ENCODE measurements around the gene LNPK.
"Not testable (repeated sequence)": the region's sequence is repeated elsewhere in the genome, so short reads cannot be mapped to it uniquely, and the experiment has no call there.

Gene LNPK

GRCh38 chr2:175966839-175967238, 35.2 kb downstream of the LNPK start:
- DNase-seq (ENCODE audit: low read depth): no peak

- no peak for DNase-seq (ENCODE audit: low read depth)
Observed at GRCh38 chr2:175965773-175966172, 36.3 kb downstream of the LNPK start.

GRCh38 chr2:175964195-175964594, 37.9 kb downstream of the LNPK start:
- no peak for DNase-seq (ENCODE audit: low read depth)

DNA sequence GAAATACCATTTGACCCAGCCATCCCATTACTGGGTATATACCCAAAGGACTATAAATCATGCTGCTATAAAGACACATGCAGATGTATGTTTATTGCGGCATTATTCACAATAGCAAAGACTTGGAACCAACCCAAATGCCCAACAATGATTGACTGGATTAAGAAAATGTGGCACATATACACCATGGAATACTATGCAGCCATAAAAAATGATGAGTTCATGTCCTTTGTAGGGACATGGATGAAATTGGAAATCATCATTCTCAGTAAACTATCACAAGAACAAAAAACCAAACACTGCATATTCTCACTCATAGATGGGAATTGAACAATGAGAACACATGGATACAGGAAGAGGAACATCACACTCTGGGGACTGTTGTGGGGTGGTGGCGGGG, 38.9 kb downstream of the LNPK start:
- not testable (repeated sequence) for DNase-seq (ENCODE audit: low read depth)

- no peak for DNase-seq (ENCODE audit: low read depth)
Observed at GRCh38 chr2:175957845-175958244, 44.2 kb downstream of the LNPK start.

DNA sequence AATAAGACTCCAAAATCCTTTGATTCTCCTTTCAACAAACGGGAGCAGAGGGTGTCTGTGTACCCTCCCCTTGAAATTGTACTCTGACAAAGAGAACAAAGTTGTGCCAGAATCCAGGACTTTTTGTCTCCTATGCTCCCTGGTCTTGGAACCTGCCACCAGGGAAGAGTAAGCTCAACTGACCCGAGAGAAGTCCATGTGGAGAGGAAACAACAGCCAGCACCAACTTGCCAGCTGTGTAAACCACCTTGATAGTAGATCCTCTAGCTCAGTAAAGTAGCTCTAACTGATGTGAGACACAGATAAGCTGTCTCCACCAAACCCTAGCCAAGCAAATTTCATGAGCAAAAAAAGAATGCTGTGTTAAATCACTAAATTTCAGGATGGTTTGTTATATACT, 46.9 kb downstream of the LNPK start:
- DNase-seq (ENCODE audit: low read depth): no peak

- no peak for DNase-seq (ENCODE audit: low read depth)
Observed at GRCh38 chr2:175950512-175950911, 51.6 kb downstream of the LNPK start.

- no peak for DNase-seq (ENCODE audit: low read depth)
Observed at GRCh38 chr2:175948191-175948590, 53.9 kb downstream of the LNPK start.

DNA sequence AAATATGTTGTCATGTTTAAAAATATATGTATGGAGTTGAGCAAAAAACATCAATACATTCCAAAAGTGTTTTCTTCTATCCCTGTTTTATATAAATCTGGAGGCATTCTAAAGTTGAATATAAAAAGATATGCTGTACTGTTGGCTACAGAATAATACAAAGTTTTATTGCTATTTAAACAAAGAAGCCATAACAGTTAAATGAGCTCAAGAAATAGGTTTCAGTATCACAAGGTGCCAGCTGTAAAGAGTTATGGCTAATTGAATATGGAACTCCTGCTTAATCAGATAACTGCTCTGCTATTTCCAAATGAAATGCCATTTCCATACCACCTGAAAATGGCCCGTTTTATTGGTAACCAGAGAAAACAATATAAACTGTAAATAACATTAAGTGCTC, 55.0 kb downstream of the LNPK start:
- DNase-seq (ENCODE audit: low read depth): no peak

GRCh38 chr2:175941699-175942098, 60.4 kb downstream of the LNPK start:
- DNase-seq (ENCODE audit: low read depth): no peak

DNA sequence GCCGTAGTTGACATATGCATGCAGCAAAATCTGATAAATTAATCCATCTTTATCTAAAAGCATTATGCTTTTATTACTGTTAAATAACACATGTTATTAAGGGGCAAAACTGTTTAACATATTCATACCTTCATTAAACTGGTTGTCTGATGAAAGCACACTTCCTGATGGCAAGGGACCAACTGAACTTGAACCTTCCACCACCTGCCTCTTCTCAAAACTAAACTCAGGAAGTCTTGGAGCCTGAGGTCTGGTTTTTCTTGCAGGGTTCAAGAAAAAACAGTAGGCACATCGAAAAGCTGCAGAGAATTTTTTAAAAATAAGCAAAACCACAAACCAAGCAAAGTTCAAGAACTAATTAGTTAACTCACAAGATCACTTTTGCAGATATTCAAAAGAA, 64.9 kb downstream of the LNPK start:
- no peak for DNase-seq (ENCODE audit: low read depth)

DNA sequence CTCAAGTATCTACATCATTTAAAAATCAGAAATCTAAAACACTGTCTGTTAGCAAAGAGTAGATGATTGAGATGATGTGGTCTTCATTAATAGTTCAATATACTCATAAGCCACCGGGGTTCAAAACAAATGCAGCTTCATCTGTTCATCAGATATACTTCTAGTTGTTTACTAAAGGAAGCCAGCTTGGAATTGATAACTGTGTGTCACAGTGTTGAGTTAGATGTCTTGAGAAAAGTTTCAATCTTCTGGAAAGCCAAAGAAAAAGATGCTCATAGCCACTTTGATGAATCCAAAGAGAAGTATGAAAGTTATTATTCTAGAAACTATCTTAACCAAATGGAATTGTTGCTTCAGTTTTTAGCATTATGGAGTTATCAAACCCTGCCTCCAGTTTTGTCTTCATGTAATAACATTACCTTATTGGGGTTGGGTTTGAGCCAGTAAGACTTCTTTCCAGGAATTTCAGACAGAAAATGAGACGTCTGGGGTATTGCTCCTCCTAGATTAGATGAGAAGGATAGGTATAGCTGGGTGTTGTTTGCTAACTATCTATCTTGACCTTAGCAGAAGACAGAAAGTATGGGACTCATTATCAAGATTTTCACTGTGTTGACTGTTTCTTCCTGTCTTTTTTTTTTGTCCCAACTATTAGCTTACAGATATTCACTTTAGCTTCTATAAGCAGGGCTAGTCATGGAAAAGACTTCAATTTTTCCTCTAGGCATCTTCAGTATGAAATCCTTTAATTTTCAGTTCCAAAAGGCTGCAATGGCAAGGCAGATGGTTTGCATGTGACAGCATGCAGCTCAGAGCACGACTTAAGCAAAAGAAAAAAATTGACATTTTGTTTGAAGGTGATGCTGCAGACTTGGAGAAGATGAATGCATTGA, 66.5 kb downstream of the LNPK start:
- no peak for DNase-seq (ENCODE audit: low read depth)

DNA sequence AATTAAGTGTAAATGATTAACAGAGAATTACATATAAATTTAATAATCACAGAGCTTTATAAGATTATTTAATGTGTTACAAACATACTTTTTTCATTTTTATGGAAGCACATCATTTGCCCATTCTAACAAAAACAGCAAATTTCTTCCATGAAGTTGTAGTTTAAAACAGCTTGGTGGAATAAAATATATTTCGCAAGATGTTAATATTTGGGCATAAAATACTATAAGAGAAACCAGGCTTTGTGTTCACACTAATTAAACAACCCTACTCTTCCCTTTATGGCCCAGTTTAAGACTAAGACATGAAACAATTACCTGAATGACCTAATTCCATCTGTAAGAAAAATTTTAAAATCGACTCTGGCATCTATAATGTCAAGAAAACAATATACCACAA, 69.4 kb downstream of the LNPK start:
- no peak for DNase-seq (ENCODE audit: low read depth)

- no peak for DNase-seq (ENCODE audit: low read depth)
Observed at GRCh38 chr2:175931805-175932204, 70.3 kb downstream of the LNPK start.

DNA sequence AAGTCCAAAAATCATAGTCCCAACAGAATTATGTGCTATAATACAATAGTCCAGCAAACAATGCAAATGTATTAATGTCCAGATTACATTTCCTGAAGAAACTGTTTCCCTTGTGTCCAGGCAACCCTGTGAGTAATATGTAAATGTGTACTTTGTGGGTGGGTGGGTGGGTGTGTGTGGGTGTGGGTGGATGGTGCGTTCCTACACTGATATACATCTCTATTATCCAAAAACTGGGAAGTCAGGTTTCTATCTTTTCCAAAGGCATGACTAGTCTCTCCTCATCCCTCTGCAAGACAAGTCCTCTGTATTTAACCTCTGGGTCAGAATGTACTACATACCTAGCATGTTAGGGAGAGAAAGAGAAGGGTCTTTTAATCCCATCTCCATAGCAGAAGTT, 71.6 kb downstream of the LNPK start:
- DNase-seq (ENCODE audit: low read depth): no peak

DNA sequence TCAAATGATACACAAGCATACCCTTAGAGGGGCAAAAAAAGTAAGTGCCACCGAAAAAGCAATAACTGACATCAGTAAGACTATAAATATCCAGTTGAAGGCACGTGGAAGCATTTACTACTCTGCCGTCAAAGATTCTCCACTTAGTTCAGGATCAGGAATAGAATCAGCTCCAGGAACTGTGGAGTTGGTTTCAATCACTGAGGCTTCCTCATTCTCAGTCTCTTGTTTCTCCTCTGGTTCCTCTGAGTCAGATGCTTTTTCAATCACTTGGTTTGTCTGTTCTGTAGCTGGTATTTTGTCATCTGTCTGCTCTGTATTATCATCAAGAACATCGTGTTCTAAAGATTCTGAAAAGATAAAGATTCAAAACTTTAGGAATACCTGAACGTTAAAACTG, 72.2 kb downstream of the LNPK start:
- no peak for DNase-seq (ENCODE audit: low read depth)

- DNase-seq (ENCODE audit: low read depth): no peak
Observed at GRCh38 chr2:175926272-175926671, 75.8 kb downstream of the LNPK start.

DNA sequence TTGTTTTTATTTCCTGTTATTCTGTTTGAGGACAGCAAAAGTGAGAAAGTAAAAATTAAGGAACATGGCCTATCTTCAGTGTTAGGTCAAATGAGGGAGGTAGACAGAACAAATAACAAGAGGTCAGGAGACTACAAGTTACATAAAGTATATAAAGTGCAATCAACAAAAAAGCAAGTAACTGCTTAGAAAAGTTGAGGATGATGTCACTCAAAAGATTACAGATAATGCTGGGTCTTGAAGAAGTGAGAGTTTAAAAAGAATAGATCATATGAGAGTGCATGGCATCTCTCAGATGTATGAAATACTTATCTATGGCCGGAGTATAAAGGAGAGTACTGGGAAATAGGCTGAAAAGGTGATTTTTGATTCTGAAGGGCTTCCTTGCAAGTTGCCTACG, 79.9 kb downstream of the LNPK start:
- DNase-seq (ENCODE audit: low read depth): no peak

DNA sequence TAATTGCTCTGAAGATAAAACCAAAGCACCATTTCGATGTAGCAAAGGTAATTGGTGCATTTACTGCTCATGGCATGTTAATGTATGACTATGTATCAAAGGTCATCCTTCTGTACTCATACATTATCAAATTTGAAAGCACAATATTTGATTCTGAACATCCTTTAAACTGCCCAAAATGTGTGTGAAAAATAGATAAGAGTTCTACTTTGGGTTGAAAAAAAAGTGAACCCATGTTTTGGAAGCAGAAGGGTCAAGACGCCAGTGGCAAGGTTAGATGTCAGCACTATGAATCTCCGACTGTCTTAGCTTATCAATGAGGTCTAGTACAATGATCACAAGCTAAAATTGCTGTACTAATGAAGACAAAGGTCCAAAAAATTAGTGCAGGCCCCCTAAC, 83.1 kb downstream of the LNPK start:
- no peak for DNase-seq (ENCODE audit: low read depth)

- no peak for DNase-seq (ENCODE audit: low read depth)
Observed at GRCh38 chr2:175914846-175915245, 87.2 kb downstream of the LNPK start.

- DNase-seq (ENCODE audit: low read depth): not testable (repeated sequence)
Observed at GRCh38 chr2:175913849-175914743, 88.0 kb downstream of the LNPK start.

DNA sequence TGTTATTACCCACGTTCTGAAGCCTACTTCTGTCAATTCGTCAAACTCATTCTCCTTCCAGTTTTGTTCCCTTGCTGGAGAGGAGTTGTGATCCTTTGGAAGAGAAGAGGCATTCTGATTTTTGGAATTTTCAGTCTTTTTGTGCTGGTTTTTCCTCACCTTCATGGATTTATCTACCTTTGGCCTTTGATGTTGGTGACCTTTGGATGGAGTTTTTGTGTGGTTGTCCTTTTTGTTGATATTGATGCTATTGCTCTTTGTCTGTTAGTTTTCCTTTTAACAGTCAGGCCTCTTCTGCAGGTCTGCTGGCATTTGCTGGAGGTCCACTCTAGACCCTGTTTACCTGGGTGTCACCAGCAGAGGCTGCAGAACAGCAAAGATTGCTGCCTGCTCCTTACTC, 88.8 kb downstream of the LNPK start:
- not testable (repeated sequence) for DNase-seq (ENCODE audit: low read depth)

DNA sequence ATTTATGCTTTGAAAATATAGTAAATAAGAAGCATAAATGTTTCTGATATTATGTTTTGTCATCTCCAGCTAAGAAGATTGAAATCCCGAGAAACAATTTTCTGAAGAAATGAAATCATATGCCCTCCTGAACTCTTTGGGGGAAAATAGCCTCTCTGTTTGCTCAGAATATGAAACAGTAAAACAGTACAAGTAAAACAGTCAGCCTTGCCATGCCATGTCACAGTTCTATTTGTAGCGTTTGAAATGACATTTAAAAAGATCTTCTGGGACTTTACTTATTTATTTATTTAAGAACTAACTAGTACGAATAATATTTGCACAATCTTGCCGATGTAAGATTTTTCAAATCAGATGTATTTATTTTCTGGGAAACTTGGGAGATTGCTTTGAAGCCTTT, 98.0 kb downstream of the LNPK start:
- DNase-seq (ENCODE audit: low read depth): no peak
